Lower leg skin (tissue), 3 donors: ENCODE measurements around the gene COL9A3.

Experiments
- POLR2A ChIP-seq, 2 donors: fragments of 450-650 bp; IDR thresholded peaks; one replicate each; pipeline ENCODE4 v1.6.1; 2016 to 2017; ENCODE audit warnings: antibody characterized with exemption in 2 of 2, mild to moderate bottlenecking in 1 of 2, moderate library complexity in 1 of 2
- TF ChIP-seq, protein P1 (sequence below), 3 donors: fragments of 450-650 bp; IDR thresholded peaks; one replicate each; pipeline ENCODE4 v1.5.1; 2016; ENCODE audit warnings: antibody characterized with exemption in 3 of 3, mild to moderate bottlenecking in 3 of 3, moderate library complexity in 2 of 3

DNA sequence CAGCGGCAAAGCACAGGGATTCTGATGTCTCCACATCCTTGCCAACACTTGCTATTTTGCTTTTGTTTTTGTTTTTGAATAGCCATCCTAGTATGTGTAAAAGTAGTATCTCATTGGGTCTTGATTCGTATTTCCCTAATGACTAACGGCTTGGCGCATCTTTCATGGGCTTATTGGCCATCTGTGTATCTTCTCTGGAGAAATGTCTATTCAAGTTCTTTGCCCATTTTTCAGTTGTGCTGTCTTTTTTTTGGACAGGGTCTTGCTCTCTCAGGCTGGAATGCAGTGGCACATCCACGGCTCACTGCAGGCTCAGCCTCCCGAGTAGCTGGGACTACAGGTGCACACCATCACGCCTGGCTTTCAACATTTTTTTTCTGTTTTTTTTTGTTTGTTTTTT, 27.3 kb downstream of the COL9A3 start:
- TF ChIP-seq, protein P1, sequence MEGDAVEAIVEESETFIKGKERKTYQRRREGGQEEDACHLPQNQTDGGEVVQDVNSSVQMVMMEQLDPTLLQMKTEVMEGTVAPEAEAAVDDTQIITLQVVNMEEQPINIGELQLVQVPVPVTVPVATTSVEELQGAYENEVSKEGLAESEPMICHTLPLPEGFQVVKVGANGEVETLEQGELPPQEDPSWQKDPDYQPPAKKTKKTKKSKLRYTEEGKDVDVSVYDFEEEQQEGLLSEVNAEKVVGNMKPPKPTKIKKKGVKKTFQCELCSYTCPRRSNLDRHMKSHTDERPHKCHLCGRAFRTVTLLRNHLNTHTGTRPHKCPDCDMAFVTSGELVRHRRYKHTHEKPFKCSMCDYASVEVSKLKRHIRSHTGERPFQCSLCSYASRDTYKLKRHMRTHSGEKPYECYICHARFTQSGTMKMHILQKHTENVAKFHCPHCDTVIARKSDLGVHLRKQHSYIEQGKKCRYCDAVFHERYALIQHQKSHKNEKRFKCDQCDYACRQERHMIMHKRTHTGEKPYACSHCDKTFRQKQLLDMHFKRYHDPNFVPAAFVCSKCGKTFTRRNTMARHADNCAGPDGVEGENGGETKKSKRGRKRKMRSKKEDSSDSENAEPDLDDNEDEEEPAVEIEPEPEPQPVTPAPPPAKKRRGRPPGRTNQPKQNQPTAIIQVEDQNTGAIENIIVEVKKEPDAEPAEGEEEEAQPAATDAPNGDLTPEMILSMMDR (IDR thresholded peaks at IDR 0.05), result no peak
- no peak for TF ChIP-seq POLR2A (IDR thresholded peaks at IDR 0.05)
